ENCODE data around the gene NCKAP5.

The NCKAP5 gene

DNA sequence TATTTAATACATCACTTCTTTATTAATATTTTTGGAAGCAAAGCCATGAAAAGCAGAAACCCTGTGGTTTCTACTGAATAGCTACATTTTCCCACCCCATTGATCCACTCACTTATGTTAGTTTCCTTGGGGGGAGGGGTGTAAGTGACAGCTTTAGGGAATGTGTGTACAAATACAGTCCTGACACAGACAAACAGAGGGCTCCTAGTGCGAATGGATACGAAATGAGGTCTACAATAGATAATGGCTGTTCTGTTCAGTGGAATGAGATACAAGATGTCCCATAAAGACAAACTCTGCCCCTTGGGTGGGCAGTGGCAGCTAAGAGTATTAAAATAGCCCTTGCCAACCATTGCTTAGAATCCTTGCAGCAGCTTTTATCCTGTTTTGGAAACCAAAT lies 312.9 kb downstream of the NCKAP5 start:
- no peak for TF ChIP-seq CTCF (IDR thresholded peaks at IDR 0.05; ENCODE audit: low read depth, low read length)
- Histone ChIP-seq H3K36me3 (peaks cover 3% of the 10 kb centered on the region), H3K27ac (no peak overlapping the region), H3K4me3 (ENCODE audit: low read depth, low read length) (no peak overlapping the region), H3K27me3 (ENCODE audit: insufficient read depth, low read depth, severe bottlenecking) (no peaks in the 10 kb centered on the region), H3K9me3 (ENCODE audit: severe bottlenecking) (no peaks in the 10 kb centered on the region)
- DNase-seq: no peak

DNA sequence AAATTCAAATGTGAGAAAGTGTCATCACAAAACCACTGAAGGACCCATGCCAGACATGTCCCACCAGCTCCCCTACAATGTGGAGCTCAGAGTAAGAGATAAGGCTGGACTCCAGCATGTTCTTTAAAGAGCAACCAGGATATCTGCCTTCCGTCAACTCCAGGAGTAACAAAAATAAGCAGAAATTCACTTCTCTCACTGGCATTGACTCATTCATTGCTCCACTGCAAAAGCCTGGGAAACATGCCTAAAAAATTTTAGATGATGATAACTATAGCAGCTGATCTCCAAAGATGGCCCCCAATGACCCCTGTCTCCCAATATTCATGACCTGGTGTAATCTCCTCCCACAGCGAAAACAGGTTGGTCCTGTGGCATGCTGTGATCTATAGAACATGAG lies 314.5 kb downstream of the NCKAP5 start:
- Histone ChIP-seq H3K4me3 (ENCODE audit: low read depth, low read length) (no peak overlapping the region), H3K27me3 (ENCODE audit: insufficient read depth, low read depth, severe bottlenecking) (no peaks in the 10 kb centered on the region), H3K9me3 (ENCODE audit: severe bottlenecking) (no peaks in the 10 kb centered on the region), H3K27ac (no peak overlapping the region), H3K36me3 (peaks cover 3% of the 10 kb centered on the region)
- no peak for TF ChIP-seq CTCF (IDR thresholded peaks at IDR 0.05; ENCODE audit: low read depth, low read length)
- DNase-seq: no peak

GRCh38 chr2:133252780-133253355 lies 315.4 kb downstream of the NCKAP5 start:
- no peak for DNase-seq
- Histone ChIP-seq H3K36me3 (peaks cover 3% of the 10 kb centered on the region), H3K4me3 (ENCODE audit: low read depth, low read length) (no peak overlapping the region)

DNA sequence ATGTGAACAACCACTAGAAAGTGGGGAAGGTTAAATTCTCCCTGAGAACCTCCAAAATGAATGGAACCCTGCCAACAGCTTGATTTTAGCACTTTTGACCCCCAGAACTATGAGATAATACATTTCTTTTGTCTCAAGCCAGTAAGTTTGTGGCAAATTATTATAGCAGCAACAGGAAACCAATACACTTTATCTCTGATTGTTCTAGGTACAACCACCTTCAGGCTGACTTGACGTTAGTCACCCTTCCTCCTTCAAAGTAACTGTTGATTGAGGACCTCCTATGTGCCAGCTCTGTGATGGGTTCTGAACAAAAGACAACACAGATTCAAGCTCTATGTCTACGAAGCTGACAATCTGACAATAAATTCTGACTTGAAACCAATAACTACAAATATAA lies 318.9 kb downstream of the NCKAP5 start:
- DNase-seq: no peak
- peaks cover 3% of the 10 kb centered on the region for H3K36me3 ChIP-seq
- H3K9me3 ChIP-seq (ENCODE audit: severe bottlenecking): no peaks in the 10 kb centered on the region
- H3K27me3 ChIP-seq (ENCODE audit: insufficient read depth, low read depth, severe bottlenecking): no peaks in the 10 kb centered on the region
- H3K27ac ChIP-seq: no peak overlapping the region
- no peak for TF ChIP-seq CTCF (IDR thresholded peaks at IDR 0.05; ENCODE audit: low read depth, low read length)
- no peak overlapping the region for H3K4me3 ChIP-seq (ENCODE audit: low read depth, low read length)

More at GRCh38 chr2:133252780-133253355, 315.4 kb downstream of the NCKAP5 start:
- TF ChIP-seq CTCF (IDR thresholded peaks at IDR 0.05; ENCODE audit: low read depth, low read length): no peak
- H3K27me3 ChIP-seq (ENCODE audit: insufficient read depth, low read depth, severe bottlenecking): no peaks in the 10 kb centered on the region
- no peak overlapping the region for H3K27ac ChIP-seq
- H3K9me3 ChIP-seq (ENCODE audit: severe bottlenecking): no peaks in the 10 kb centered on the region

GRCh38 chr2:133248264-133248663 lies 320.0 kb downstream of the NCKAP5 start:
- Histone ChIP-seq H3K36me3 (peaks cover 3% of the 10 kb centered on the region), H3K9me3 (ENCODE audit: severe bottlenecking) (no peaks in the 10 kb centered on the region), H3K27ac (no peak overlapping the region), H3K27me3 (ENCODE audit: insufficient read depth, low read depth, severe bottlenecking) (no peaks in the 10 kb centered on the region), H3K4me3 (ENCODE audit: low read depth, low read length) (no peak overlapping the region)
- TF ChIP-seq CTCF (IDR thresholded peaks at IDR 0.05; ENCODE audit: low read depth, low read length): no peak
- DNase-seq: no peak

DNA sequence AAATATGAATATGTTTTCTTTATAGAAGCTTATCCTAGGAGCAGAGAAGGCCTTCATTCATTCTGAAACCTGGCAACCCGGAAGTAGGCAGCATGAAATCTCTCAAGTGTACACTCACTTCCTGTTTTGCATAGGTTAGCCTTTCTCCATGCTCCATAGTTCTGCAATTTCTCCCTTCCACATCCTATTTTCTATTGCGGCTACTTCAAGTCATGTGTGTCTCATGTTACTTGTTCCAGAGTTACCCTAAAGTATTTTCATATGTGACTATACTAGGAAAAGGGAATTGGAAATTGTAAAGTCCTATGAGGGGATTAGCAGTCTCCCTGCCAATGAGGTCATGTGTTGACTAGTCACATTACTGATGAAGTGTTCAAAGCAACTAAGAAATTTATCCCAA lies 320.6 kb downstream of the NCKAP5 start:
- Histone ChIP-seq H3K4me3 (ENCODE audit: low read depth, low read length) (no peak overlapping the region), H3K36me3 (peaks cover 3% of the 10 kb centered on the region), H3K27me3 (ENCODE audit: insufficient read depth, low read depth, severe bottlenecking) (no peaks in the 10 kb centered on the region), H3K27ac (no peak overlapping the region), H3K9me3 (ENCODE audit: severe bottlenecking) (no peaks in the 10 kb centered on the region)
- no peak for TF ChIP-seq CTCF (IDR thresholded peaks at IDR 0.05; ENCODE audit: low read depth, low read length)
- DNase-seq: no peak

Measured in WERI-Rb-1 (cell line).